ENCODE results near the gene TFEB. TPM values are rescaled to one million over a fixed set of nuclear protein-coding genes. Genes with fewer than 3 reads are reported as not detected.

The TFEB gene
- total and polyA plus RNA-seq, 2 donors (not counting 1 experiment from before 2014, with no cell fraction given) = 1.9 to 7.6 TPM

GRCh38 chr6:41711323-41712038 is 23.9 kb downstream of the TFEB start:
- Histone ChIP-seq H2AFZ (ENCODE audit: low read length) (no peak overlapping the region), H3K4me1 (ENCODE audit: control insufficient read depth, extremely low read depth, insufficient read depth, low read length) (peaks cover 4% of the 10 kb centered on the region), H4K20me1 (ENCODE audit: control insufficient read depth, extremely low read depth, insufficient read depth, low read length) (no peaks in the 10 kb centered on the region), H3K79me2 (ENCODE audit: control insufficient read depth, insufficient read depth, low read length) (no peaks in the 10 kb centered on the region), H3K36me3 (ENCODE audit: control insufficient read depth, insufficient read depth, low read length) (no peaks in the 10 kb centered on the region), H3K9me3 (ENCODE audit: control insufficient read depth, insufficient read depth, low read depth, low read length) (no peaks in the 10 kb centered on the region), H3K27me3 (ENCODE audit: control insufficient read depth, insufficient read depth, low read length) (peaks cover 3% of the 10 kb centered on the region), H3K4me3 (replicated peaks in 1 of 4; ENCODE audit: control extremely low read depth in 1 of 4, insufficient read depth in 1 of 4, low read depth in 3 of 4, low read length in 4 of 4) (no peak overlapping the region), H3K27ac (ENCODE audit: insufficient read depth, low read length) (no peak overlapping the region), H3K4me2 (ENCODE audit: extremely low read depth, insufficient read depth, low read length) (no peak overlapping the region), H3K9ac (ENCODE audit: insufficient read depth, low read length) (no peak overlapping the region)
- DNase-seq (ENCODE audit: low read depth in 2 of 2) = no peak
- no peak for TF ChIP-seq CTCF (conservative IDR thresholded peaks at IDR 0.05 in 1 of 2, IDR thresholded peaks at IDR 0.05 in 1 of 2; ENCODE audit: low read depth in 1 of 2, low read length in 2 of 2)
- no peak for TF ChIP-seq EZH2 (IDR thresholded peaks at IDR 0.05; ENCODE audit: low read length, missing control alignments)

DNA sequence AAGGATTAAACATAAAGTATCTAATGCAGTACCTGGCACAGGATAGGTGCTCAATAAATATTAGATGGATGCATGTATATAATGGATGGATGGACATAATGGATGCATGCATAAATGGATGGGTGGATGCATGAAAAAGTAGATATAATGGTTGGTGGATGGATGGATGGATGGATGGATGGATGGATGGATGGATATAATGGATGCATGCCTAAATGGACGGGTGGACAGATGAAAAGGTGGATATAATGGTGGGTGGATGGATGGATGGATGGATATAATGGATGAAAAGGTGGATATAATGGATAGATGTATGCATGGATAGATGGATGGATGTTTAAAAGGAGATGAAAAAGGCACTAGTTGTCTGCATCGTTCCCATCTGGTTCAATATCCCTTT is 26.0 kb downstream of the TFEB start:
- no peak overlapping the region for H3K4me2 ChIP-seq (ENCODE audit: extremely low read depth, insufficient read depth, low read length)

GRCh38 chr6:41708856-41709255 is 26.6 kb downstream of the TFEB start:
- H3K9ac ChIP-seq (ENCODE audit: insufficient read depth, low read length) = no peak overlapping the region
- H3K27me3 ChIP-seq (ENCODE audit: control insufficient read depth, insufficient read depth, low read length) = peaks cover 3% of the 10 kb centered on the region
- H3K4me2 ChIP-seq (ENCODE audit: extremely low read depth, insufficient read depth, low read length) = no peak overlapping the region
- peaks cover 10% of the 10 kb centered on the region for H3K4me1 ChIP-seq (ENCODE audit: control insufficient read depth, extremely low read depth, insufficient read depth, low read length)
- no peak overlapping the region for H3K4me3 ChIP-seq (replicated peaks in 1 of 4; ENCODE audit: control extremely low read depth in 1 of 4, insufficient read depth in 1 of 4, low read depth in 3 of 4, low read length in 4 of 4)
- H2AFZ ChIP-seq (ENCODE audit: low read length) = no peak overlapping the region
- H3K9me3 ChIP-seq (ENCODE audit: control insufficient read depth, insufficient read depth, low read depth, low read length) = no peaks in the 10 kb centered on the region
- H3K27ac ChIP-seq (ENCODE audit: insufficient read depth, low read length) = no peak overlapping the region
- TF ChIP-seq EZH2 (IDR thresholded peaks at IDR 0.05; ENCODE audit: low read length, missing control alignments) (no peak), CTCF (conservative IDR thresholded peaks at IDR 0.05 in 1 of 2, IDR thresholded peaks at IDR 0.05 in 1 of 2; ENCODE audit: low read depth in 1 of 2, low read length in 2 of 2) (no peak)
- no peak for DNase-seq (ENCODE audit: low read depth in 2 of 2)
- H4K20me1 ChIP-seq (ENCODE audit: control insufficient read depth, extremely low read depth, insufficient read depth, low read length) = no peaks in the 10 kb centered on the region
- no peaks in the 10 kb centered on the region for H3K79me2 ChIP-seq (ENCODE audit: control insufficient read depth, insufficient read depth, low read length)
- no peaks in the 10 kb centered on the region for H3K36me3 ChIP-seq (ENCODE audit: control insufficient read depth, insufficient read depth, low read length)

More for the DNA sequence above, 26.0 kb downstream of the TFEB start:
- no peak for DNase-seq (ENCODE audit: low read depth in 2 of 2)
- no peaks in the 10 kb centered on the region for H3K9me3 ChIP-seq (ENCODE audit: control insufficient read depth, insufficient read depth, low read depth, low read length)
- no peak overlapping the region for H3K9ac ChIP-seq (ENCODE audit: insufficient read depth, low read length)
- peaks cover 10% of the 10 kb centered on the region for H3K4me1 ChIP-seq (ENCODE audit: control insufficient read depth, extremely low read depth, insufficient read depth, low read length)
- H3K4me3 ChIP-seq (replicated peaks in 1 of 4; ENCODE audit: control extremely low read depth in 1 of 4, insufficient read depth in 1 of 4, low read depth in 3 of 4, low read length in 4 of 4) = no peak overlapping the region
- H3K27me3 ChIP-seq (ENCODE audit: control insufficient read depth, insufficient read depth, low read length) = peaks cover 3% of the 10 kb centered on the region
- H2AFZ ChIP-seq (ENCODE audit: low read length) = no peak overlapping the region
- H3K79me2 ChIP-seq (ENCODE audit: control insufficient read depth, insufficient read depth, low read length) = no peaks in the 10 kb centered on the region
- H3K36me3 ChIP-seq (ENCODE audit: control insufficient read depth, insufficient read depth, low read length) = no peaks in the 10 kb centered on the region
- TF ChIP-seq CTCF (conservative IDR thresholded peaks at IDR 0.05 in 1 of 2, IDR thresholded peaks at IDR 0.05 in 1 of 2; ENCODE audit: low read depth in 1 of 2, low read length in 2 of 2) = no peak
- TF ChIP-seq EZH2 (IDR thresholded peaks at IDR 0.05; ENCODE audit: low read length, missing control alignments) = no peak
- no peak overlapping the region for H3K27ac ChIP-seq (ENCODE audit: insufficient read depth, low read length)
- no peaks in the 10 kb centered on the region for H4K20me1 ChIP-seq (ENCODE audit: control insufficient read depth, extremely low read depth, insufficient read depth, low read length)
